AG08395 (cell line): ENCODE measurements around the gene BBOX1.

ENCODE experiments used
- DNase-seq: peaks from one replicate; pipeline ENCODE4 v3.0.0; 2012; ENCODE audit warnings: mixed read lengths, low spot score

BBOX1 gene

DNA sequence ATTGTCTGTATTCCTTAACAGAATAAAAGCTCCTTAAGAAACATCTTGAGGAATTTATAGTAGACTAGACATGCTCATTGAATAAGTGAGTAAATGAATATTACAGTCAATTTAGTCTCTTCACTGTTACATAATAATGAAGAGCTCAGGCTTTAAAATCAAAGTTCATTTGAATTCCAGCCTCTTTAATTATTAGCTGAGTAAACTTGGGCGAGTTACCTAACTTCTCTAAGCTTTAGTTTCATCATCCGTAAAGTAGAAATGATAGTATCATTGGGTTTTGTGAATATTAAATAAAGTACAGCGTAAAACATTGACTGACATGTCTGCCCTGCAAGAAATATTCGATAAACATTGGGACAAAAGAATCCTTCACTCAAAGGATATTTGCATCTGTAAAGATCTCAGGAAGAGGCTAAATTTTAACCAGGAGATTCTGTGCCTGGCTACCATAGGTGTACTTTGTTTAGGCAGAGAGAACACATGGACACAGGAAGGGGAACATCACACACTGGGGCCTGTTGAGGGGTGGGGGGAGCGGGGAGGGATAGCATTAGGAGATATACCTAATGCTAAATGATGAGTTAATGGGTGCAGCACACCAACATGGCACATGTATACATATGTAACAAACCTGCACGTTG is 15.2 kb upstream of the BBOX1 start:
- DNase-seq, result no peak

DNA sequence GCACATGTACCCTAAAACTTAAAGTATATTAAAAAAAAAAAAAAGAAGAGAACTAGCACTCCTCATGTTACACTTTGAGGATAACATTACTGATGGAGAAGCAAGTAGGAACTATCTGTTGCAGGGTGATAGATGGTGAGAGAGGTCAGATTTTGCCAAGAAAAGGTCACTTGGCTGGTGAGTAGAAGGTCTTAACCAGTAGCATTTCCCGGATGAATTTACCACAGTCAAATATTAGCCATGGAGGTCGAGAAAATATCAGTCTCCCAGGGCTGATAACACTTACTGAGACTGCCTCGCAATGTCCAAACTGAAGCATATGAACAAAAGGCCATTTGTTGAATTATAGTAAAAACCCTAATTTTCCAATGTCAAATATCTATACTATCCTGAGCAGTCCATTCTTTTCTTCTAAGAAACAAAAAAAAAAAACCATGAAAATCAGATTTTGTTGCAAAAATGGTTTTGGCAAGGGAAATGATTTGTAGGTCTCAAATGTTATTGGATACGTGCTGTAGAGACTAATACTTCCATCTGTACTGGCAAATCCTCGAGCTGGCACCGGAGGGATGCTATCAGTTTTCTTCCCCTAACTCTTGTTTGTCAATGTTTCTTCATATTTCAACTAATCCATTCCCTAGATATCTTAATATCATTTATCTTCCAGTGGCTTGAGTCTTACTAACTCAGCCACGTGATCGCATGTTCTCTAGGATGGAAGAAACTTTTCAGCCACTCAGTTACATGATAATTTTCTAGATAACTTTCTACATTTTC is 14.5 kb upstream of the BBOX1 start:
- DNase-seq, result no peak

DNA sequence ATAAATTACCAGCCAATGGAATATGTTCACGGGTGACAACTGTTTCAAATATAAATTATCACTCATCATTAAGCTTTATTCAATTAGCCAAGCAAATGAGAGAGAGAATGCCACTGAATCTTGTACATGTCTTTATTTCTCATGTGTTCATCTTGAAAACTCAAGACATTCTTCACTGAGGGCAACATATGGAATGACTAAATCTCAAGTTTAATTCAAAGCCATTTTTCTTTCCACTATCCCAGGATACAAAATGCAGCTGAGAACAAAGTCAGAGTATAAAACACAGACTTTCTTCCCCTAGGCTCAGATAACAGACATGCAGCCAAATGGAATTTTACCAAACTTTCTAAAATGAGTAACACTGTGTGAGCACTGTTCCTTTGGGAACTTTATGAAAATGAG is 12.1 kb upstream of the BBOX1 start:
- DNase-seq, result peak; percentile 35

DNA sequence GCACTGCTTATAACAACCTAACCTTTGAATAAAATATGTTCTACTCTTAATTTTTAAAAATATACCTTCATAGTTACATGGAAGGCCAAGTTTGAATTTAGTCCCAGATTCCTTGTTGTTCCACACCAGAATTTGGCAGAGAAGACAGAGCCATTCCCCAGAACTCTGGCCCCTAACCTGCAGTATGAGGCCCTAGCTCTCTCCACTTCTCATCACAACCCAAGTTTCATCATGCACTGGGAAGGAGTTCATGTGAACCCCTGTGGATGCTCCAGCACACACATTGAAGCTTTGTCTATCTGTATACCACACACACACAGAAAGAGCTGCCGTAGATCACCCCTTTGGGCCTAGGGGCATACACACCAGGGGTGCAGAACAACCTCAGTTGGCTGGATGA is 10.6 kb upstream of the BBOX1 start:
- DNase-seq, result no peak

DNA sequence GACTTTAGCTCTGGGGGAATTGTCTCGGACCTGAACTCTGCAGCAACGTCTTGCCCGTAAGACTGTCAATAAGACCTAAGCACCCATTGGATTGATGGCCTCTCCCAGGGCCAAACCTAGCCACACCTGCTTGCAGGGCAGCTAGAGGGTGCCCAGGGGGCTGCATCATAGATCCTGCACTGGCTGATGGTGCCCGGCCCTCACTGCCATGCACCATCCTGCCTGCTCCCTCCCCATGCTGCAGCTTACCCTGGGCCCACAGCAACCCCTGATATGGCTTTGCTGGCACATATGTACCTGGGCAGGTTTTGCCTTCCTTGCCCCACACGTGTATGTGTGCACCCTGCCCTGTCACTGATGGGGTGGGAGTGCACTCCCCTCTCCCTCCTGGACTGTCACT is 8.9 kb upstream of the BBOX1 start:
- DNase-seq, result no peak

DNA sequence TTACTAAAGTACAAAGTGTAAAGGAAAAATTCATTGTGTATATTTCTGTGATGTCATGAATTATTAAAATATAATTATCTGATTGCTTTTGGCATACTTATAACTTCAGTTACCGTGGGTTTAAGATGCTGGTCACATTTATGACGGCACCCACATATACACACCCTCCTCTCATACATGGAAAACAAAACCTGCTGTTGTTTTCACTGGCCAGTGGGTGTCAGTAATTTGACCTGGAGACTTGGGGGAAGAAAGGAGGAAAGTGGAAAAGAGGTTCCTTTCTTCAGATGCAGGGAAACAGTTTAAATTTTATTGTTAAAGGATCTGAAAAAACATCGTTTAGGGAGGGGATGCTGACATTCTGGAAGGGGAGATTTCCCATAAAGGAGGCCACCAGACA is 742 bp upstream of the BBOX1 start:
- DNase-seq, result no peak

DNA sequence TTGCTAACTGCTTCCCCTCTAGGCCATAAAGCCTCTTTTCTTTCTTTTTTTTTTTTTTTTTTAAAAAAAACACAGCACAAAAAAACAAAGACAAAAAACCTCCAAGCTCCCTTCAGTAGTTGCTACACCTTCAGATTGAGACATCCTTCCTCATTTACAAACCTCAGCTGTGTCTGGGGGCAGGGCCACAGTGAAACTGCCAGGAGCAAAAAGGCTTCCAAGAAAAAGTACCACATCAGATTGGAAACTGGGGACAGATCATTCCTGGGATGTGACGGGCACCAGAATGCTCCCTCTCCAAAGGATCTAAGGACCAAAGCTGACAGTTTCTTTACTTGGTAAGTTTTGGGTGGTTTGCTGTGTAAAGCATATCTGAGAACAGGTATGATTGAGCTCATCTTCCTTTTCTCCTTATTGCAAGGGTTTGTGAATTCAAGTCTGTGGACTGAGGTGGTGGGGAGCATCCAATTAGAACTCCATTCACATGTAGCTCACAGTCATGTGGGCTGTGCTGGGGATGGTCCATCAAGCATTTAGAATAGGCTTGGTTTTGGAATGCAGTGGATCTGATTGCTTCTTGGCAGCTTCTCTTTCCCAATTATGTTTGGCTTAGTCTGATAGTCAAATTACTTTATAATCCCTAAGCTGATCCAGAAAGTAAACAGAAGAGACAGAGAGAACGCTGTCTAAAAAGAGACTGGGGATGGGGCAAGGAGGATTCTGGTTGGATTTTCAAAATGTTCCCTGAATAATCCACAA is 705 bp downstream of the BBOX1 start:
- no peak for DNase-seq

DNA sequence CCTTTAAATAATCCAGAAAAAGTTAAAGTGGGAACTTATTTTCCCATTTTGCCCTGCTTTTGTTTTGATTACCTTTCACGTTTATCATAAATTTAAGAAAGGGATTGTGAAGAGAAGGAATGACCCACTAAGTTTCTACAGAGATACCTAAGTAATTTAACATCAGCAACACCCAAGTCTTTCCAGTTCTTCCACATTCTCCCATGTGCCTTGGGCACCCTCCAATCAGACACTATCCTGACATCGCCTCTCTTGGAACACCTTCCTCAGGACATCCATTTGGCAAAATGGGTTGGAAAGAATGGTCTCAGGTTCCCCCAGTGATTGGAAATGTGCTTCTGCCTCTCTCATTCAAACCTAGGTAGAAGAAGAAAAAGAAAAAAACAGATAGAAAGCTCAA is 6.3 kb downstream of the BBOX1 start:
- DNase-seq, result no peak

DNA sequence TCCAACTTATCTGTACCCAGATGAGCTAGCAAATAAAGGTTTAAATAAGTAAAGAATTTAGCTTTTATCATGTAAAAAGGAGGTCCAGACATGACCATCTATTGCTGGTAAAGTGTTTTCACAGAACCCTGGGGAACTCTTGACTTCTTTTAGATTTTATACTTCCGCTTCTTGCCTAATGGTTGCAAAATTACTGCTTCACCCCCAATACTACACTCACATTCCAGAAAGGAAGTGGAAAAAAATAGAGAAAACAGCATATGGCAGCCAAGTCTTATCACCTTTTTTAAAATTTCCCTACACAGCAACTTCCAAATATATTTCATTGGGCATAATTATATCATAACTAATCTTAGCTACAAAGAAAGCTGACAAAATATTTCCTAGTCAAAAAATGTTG is 12.1 kb downstream of the BBOX1 start:
- DNase-seq, result no peak

DNA sequence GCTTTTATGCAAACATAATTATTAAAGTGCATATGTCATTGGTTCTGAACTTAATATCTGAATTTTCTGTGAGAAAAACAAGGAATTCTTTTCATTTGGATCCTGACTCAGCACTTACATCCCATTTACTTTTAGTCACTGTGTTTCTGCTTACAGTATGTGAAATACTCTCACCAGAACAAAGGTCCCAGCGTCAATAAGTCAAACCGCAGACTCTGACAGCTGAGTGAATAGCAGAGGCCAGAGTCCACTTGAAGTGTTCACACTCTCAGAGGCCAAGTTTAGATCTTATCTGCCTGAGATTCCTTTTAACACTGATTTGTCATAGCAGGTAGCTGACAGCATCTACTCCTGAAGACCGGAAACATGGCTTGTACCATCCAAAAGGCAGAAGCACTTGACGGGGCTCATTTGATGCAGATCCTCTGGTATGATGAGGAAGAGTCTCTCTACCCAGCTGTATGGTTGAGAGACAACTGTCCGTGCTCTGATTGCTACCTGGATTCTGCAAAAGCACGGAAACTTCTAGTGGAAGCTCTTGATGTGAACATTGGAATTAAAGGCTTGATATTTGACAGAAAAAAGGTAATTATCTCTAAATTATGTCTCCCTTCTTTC is 14.6 kb downstream of the BBOX1 start:
- DNase-seq, result no peak

DNA sequence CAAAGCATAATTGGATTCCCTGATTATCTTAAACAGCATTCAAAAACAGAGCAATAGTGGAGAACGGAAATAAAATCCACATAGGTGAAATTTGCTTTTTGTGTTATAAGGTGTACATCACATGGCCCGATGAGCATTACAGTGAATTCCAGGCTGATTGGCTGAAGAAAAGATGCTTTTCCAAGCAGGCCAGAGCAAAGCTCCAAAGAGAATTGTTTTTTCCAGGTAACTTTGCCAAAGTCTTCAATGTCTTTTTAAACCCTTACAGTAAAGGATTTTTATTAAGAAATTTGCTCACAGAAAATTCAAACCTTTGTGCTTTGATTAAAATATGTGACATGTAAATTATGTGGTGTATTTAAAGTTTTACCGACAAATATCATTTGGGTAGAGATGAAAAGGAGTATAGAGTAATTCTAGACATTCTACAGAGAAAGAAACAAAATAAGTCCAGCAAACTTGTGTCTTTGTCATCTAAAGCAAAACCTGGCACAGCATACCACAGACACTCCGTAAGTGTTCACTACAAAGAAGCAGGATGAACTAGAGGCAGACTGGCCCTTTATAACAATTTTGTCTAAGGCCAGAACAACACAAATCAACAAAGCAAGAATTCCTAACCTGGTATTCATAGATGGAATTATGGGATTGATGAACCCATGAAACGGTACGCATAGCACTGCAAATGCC is 16.6 kb downstream of the BBOX1 start:
- no peak for DNase-seq

DNA sequence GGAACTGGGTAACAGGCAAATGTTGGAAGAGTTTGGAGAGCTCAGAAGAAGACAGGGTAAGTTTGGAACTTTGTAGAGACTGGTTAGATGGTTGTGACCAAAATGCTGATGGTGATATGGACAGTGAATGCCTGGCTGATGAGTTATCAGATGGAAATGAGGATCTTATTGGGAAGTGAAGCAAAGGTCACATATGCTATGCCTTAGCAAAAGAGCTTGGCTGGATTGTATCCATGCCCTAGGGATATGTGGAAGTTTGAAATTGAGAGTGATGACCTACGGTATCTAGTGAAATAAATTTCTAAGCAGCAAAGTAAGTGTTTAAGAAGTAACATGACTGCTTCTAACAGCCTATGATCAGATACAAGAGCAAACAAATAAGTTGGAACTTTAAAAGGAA is 17.8 kb downstream of the BBOX1 start:
- peak; percentile 31 for DNase-seq

DNA sequence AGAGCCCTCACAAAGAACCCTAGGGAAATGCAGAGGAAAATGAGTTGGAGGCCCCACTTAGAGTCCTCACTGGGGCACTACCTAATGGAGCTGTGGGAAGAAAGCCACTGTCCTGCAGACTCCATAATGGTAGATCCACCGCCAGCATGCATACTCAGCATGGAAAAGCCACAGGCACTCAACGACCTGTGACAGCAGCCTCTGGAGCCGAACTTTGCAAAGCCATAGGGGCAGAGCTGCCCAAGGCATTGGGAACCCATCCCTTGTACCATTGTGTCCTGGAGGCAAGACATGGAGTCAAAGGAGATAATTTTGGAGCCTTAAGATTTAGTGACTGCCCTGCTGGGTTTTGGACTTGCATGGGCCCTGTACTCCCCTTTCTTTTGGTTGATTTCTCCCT is 18.8 kb downstream of the BBOX1 start:
- DNase-seq, result no peak

DNA sequence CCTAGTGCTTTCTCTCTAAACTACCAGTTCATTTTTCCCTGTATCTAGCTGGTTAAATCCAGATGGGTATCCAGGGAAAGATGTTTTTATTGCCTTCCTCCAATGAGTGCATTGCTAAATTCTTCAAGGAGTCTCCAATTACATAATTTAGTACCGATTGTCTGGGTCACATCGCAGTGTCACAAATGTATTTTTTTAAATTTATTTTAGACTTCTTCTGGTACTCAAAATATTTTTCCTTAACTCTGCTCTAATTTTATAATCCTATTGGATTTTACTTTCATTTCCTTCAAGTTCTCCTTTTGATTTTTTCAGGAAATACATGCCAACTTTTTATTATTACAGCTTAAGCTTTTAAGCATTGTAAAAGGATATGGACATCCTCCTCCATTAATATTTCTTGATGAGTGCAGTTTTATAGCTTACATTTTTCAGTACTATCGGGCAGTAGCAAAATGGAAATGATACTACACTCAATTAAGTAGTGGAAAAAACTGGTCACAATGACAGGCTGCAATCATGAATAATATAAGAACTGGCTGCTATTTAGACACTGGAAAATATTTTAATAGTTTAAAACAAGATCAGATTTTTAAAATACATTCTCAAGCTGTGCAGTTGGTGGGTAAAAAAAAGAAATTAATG is 20.3 kb downstream of the BBOX1 start:
- no peak for DNase-seq

DNA sequence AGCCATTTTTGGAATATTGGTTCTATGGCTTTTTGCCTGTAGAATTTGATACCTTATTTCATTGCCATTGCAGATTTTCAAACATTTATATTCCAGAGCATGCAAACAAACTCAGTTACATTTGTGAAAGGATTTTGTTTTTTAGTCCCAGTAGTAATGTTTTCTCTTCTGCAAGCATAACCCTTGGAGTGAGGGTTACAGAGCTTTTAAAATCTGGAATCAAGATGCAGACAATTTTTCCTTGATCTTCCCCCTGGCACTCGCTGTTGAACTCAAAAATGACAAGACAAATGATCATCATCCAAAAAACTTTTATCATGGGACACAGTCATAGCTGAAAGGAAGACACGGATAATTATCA is 20.8 kb downstream of the BBOX1 start:
- DNase-seq, result no peak

DNA sequence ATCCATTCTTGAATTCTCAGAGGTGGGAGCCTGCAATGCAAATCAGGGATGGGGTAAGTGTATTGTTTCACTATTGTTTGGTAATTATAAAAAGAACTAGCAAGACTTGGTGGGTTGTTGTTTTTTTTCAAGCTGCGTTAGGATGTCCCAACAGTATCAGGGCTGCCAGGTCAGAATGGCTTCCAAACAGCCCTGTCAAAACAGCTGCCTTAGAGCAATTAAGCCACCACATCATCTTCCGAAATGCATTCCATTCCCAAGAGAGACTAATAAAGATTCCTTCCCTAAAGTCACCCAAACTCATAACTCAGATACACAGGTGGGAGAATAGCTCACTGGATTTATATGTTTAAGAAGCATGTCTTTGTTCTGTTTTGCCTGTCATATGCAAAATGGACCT is 23.5 kb downstream of the BBOX1 start:
- no peak for DNase-seq

DNA sequence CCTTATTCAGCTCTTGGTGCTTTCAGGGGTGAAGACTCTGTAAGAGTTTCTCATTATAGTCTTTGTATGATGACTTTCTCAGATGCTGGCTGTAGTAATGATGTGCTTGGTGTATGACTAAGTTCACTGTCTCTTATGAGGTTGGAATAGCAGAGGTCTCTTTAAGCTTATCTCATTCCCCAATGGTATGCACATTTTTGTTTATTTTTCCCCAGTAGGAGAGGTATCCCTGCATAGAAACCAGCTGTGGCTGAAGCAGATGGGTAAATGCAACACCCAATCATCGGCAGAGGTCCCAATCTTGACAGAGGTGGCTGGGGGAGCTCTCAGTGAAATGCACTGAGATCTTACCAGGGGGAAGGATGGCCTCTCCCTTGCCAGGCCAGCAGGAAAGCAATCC is 34.6 kb downstream of the BBOX1 start:
- DNase-seq, result peak; percentile 31

DNA sequence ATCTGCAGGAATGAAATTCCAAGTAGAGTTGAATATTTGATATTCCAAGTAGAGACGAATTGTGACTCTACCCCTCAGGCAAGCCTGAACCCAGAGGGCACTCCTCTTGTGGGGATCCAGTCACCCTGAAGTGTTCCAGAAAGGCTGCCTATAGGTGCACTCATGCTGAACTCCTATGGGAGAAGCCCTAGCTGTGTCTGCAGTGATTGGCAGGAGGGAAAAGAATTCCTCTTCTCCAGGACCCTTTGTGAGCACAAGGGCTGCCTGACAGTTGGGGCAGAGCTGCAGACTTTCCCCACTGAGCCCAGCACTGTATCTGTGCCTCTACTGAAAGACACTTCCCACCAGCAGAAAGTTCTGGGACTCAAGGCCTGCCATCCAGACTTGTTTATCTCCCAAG is 35.0 kb downstream of the BBOX1 start:
- DNase-seq, result no peak

DNA sequence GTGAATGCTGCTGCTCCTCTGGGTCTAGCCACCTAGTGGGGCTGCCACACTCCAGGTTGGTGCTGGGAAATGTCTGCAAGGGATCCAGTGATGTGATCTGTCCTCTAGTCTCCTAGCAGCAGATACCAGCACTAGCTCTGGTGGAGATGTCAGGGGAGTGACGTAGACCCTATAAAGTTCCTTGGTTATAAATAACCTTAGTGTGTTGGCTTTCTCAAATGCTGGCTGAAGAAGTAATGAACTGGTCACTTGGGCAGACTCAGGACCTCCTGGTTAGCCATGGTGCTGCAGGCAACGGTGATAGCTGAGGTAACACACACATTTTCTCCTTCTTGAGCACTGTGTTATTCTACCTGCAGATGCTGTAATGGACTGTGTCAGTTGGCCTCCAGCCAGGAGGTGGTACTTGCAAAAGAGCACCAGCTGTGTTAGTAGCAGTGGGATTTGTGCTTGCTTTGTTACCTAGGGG is 35.5 kb downstream of the BBOX1 start:
- DNase-seq, result no peak

DNA sequence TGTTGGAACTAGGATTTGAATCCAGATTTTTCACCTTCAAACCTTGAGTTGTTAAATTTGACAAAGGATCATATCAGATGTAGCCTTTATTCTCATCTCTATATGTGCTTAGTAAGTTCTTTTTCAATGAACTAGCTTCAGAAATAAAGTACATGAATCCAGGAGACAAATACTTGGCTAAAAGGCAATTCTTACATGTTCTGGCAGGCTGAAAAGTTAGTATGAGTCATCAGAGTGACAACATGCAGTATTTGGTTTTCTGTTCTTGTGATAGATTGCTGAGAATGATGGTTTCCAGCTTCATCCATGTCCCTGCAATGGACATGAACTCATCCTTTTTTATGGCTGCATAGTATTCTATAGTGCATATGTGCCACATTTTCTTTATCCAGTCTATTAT is 40.4 kb downstream of the BBOX1 start:
- DNase-seq, result no peak

DNA sequence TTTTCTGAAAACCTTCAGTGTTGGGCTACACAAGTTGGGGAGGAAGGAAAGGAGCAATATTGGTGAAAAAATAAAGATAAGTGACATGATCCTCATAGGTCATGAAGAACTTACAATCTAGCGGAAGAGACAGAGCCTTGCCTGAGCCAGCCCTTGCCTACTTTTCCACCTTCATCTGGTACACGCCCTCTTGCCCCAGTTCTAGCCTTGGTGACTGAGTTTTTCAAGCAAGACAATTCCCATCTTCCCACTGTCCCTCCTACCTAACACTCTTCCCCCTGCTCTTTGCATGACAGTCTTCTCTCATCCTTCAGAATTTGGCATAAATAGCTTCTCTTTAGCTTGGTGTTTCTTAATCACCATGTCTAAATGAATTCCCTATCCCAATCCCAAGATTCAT is 42.6 kb downstream of the BBOX1 start:
- DNase-seq, result no peak

DNA sequence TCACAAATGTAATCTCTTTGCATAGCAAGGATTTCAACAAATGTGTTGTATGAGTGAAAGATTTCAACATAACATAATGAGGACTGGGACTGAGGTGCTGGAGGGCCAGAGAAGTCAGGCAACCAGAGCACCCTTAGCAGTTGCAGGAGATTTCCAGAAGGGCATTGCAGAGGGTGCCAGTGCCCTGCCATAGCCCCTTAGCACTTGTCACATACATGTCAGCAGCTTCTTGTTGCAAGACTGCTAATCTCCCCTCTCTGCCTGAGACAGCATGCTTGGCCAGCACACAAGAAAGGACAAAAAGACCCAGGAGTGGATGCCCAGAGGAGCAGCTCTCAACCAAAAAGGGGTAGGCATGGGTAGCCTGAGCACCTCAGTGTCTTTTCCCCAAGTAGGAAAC is 43.2 kb downstream of the BBOX1 start:
- no peak for DNase-seq
